HepG2 (cell line): ENCODE data around the gene SCAF8.

ENCODE experiments used
- ATF1 ChIP-seq: IDR thresholded peaks from 2 replicates; pipeline ENCODE4 v1.6.1; 2016; ENCODE audit warnings: mild to moderate bottlenecking, control low read depth
- POLR2A ChIP-seq, 2 experiments: IDR thresholded peaks; 2 replicates each; pipeline ENCODE4 v1.6.1; 2011; ENCODE audit warnings: low read depth in 2 of 2, low read length in 2 of 2, mild to moderate bottlenecking in 1 of 2, moderate library complexity in 1 of 2; ENCODE audit not compliant: insufficient read depth in 1 of 2
- POLR2G ChIP-seq: fragments of 200-400 bp; formaldehyde crosslinking; IDR thresholded peaks from 2 replicates; pipeline ENCODE4 v1.6.1; 2018; ENCODE audit warnings: mild to moderate bottlenecking, low read depth, low read length, moderate library complexity
- SP1 ChIP-seq, 2 experiments: fragments of 450-650 bp in 1 of 2; sonication (generic) in 1 of 2; formaldehyde crosslinking in 1 of 2; IDR thresholded peaks; 2 replicates each; pipeline versions ENCODE4 v1.4.0 to v1.6.1; 2016 to 2020; ENCODE audit warnings: missing genetic modification reagents in 1 of 2
- ZNF883 ChIP-seq: sonication (generic); formaldehyde crosslinking; IDR thresholded peaks from 2 replicates; pipeline ENCODE4 v1.5.1; 2020; ENCODE audit warnings: mild to moderate bottlenecking, missing genetic modification reagents; ENCODE audit errors: not compliant biosample characterization

DNA sequence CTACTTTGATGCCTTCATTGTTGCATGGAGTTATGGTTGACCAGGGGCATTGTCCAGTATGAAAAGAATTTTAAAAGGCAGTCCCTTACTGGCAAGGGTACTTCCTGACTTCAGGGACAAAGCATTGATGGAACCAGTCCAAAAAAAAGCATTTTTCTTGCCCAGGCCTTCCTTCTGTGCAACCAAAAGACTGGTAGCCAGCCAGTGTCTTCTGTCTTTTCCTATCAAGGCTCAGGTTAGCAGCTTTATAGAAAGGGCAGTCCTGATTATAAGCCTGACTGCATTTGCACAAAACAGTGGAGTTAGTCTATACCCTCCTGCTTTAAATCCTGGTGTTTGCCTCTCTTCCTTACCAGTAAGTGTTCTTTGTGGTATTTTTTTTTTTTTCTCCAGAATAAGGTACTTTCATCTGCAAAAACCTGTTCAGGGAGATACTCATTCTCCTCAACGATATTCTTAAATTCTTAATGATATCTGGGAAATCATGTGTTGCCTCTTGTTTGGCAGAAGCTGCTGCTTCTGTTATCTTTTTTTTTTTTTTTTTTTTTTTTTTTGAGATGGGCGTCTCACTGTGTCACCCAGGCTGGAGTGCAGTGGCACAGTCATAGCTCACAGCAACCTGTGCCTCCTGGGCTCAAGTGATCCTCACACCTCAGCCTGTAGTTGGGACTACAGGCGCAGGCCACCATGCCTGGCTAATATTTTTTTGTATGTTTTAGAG lies 33.9 kb downstream of the SCAF8 start:
- no peak for TF ChIP-seq ZNF883 (CRISPR knock-in tag)
- TF ChIP-seq ATF1 (CRISPR knock-in tag), result no peak
- no peak for TF ChIP-seq SP1 (IDR thresholded peaks at IDR 0.05)
- TF ChIP-seq SP1 (CRISPR knock-in tag; IDR thresholded peaks at IDR 0.05), result no peak
- no peak for TF ChIP-seq POLR2A (IDR thresholded peaks at IDR 0.05; ENCODE audit: insufficient read depth in 1 of 2, low read depth in 2 of 2, low read length in 2 of 2)
- TF ChIP-seq POLR2G, result no peak
